K562 (cell line): ENCODE results near the gene TAL1. TPM values are rescaled to one million over a fixed set of nuclear protein-coding genes. Genes with fewer than 3 reads are reported as not detected.

ENCODE experiments used
- ELK3 ChIP-seq: fragments of 450-650 bp; formaldehyde crosslinking; IDR thresholded peaks from 2 replicates; pipeline ENCODE4 v1.4.0; 2020; ENCODE audit warnings: mild to moderate bottlenecking
- GTF2B ChIP-seq: IDR thresholded peaks from 2 replicates; pipeline ENCODE4 v1.6.1; 2011; ENCODE audit not compliant: insufficient read length; ENCODE audit errors: extremely low read depth
- KLF6 ChIP-seq: fragments of 250-450 bp; sonication (Bioruptor Pico); IDR thresholded peaks from 2 replicates; pipeline ENCODE4 v1.4.0; 2020; ENCODE audit warnings: mild to moderate bottlenecking, moderate library complexity, borderline replicate concordance
- PREB ChIP-seq: sonication (generic); formaldehyde crosslinking; IDR thresholded peaks from 2 replicates; pipeline ENCODE4 v1.8.1; 2023; ENCODE audit warnings: mild to moderate bottlenecking, missing genetic modification reagents
- ZNF143 ChIP-seq: sonication (generic); formaldehyde crosslinking; IDR thresholded peaks from 2 replicates; pipeline ENCODE4 v1.9.0; 2022; ENCODE audit warnings: mild to moderate bottlenecking, missing genetic modification reagents
- polyA plus RNA-seq, 8 experiments: library from polyadenylated mRNA; depleted of rRNA in 4 of 8; stranded (reverse) in 5 of 8; unstranded in 3 of 8; fragments of >200 nt; fragmentation: Nextera tagmentation in 2 of 8; fragmentation: Illumina TruSeq in 1 of 8; extraction: Ambion mirVana in 2 of 8; extraction: Trizol in 1 of 8; gene quantifications; 2 replicates each; pipeline versions ENCODE4 v1.2.1 to v1.2.3, GENCODE V29; 2011 to 2014; ENCODE audit warnings: inconsistent platforms in 1 of 8, missing spikeins in 1 of 8
- total RNA-seq, 7 experiments: library from RNA; depleted of rRNA in 6 of 7; stranded (reverse); fragments of >200 nt in 6 of 7; fragmentation: Illumina TruSeq in 2 of 7; extraction: Trizol in 2 of 7; gene quantifications; 2 replicates each; pipeline versions ENCODE4 v1.2.1 to v1.2.3, GENCODE V29; 2011 to 2021; ENCODE audit warnings: low replicate concordance in 1 of 7

Gene TAL1
- total and polyA plus RNA-seq, 9 of the 15 experiments (the other 6 are each of a cell fraction or from before 2014, with no cell fraction given): 18.5 to 106 (median 59.7) TPM

GRCh38 chr1:47227341-47228232 lies 4.4 kb downstream of the TAL1 start (continued):
- no peak for TF ChIP-seq KLF6 (CRISPR knock-in tag)
- 0 out of 2 replicates have a peak, but pooled peaks have one; percentile 60 for TF ChIP-seq PREB (CRISPR knock-in tag)
- no peak for TF ChIP-seq ZNF143 (CRISPR knock-in tag)
- TF ChIP-seq GTF2B: no peak
- TF ChIP-seq ELK3: no peak
